Measurements from ENCODE around the gene RAD51B.

Gene RAD51B

DNA sequence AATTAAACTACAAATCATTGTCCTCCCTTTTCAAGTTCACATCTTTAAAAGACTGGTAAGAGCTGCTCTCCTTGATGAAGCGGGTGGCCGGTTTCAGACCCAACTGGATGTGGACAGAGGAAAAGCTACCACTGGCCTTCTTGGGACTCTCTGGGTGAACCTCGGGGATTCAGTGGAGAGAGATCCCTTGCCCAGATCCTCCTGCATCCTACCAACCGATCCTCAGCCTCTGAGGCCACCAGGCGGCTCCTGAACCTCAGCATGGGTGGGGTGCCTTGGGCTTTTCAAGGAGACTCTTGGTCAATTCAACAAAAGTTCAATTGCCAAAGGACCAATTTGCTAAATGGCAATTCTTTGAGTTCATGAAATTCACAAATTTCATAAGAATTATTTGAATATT lies 888.8 kb downstream of the RAD51B start:
- no peak for DNase-seq (ENCODE audit: low read depth)

- no peak for DNase-seq (ENCODE audit: low read depth)
Observed at GRCh38 chr14:68709007-68709406, 889.4 kb downstream of the RAD51B start.

DNA sequence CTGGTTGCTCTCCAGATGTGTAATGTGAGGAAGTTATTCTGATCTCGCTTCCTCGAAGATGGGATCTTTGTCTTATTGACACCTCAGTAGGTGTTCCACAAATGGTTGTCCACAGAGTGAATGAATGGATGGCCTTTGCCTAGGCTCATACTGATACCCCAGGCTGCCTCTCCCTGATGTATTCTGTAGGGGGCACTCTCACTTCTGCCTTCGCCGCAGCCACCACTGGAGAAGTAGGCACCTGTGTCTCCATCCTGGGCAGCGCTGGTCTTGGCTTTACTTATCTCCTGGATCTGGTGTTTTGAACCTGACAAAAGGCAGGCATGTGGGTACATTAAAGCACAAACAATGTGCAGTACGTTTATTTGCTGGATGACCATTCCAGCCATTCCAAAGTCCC lies 891.2 kb downstream of the RAD51B start:
- no peak for DNase-seq (ENCODE audit: low read depth)

DNA sequence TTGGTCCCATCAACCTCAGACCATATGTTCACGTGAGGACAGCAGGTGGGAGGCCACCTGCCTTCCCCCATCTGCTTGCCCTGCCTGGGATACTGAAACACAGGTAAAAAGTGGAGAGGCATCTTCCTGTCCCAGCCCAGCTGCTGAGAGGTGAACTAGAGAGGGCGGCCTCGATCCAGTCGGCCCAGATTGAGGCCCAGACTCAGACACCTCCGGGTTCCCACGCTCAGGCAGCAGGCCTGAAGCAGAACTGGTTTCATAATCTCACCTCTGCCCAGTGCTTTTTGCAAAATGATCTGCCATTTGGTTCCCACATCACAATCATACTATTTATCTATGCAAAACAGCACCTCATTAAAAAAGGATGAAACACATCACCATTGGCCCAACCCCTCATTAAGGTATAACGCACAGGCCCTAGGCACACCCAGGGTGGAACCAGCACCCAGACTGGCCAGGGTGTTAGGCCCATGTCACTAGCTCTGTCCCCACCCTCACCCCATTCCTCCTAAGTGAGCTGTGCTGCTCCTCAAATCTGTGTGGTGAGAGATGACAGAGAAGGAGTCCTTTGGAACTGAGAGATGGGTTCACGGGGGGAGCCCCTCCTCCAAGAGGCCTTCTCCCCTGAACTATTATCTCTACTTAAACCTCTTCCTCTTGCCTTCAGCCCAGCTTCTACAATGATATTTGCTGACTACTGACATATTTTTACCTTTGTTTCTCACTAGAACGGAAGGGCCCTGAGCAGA lies 892.2 kb downstream of the RAD51B start:
- no peak for DNase-seq (ENCODE audit: low read depth)

- no peak for DNase-seq (ENCODE audit: low read depth)
Observed at GRCh38 chr14:68712703-68713370, 893.3 kb downstream of the RAD51B start.

DNA sequence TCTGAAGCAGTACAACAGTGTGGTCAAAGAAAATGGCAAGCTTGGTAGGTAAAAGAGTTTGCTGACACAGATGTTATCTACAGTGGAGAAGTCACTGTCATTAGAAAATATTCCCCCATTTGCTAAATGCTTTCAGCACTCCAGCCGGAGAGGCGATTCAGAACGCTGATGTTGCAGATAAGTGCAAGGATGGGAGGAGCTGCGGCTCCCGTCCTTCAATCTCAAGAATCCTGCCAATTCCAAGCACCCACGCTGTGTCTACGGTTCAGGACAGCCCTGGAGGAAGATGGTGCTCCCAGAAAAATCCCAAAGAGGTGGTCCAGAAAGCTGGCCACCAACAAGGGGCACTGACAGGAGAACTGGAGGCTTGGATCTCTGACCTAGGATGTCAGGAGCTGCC lies 894.2 kb downstream of the RAD51B start:
- no peak for DNase-seq (ENCODE audit: low read depth)

GRCh38 chr14:68714991-68715924 lies 895.7 kb downstream of the RAD51B start:
- no peak for DNase-seq (ENCODE audit: low read depth)

GRCh38 chr14:68716698-68717097 lies 897.1 kb downstream of the RAD51B start:
- DNase-seq (ENCODE audit: low read depth) = no peak

- DNase-seq (ENCODE audit: low read depth) = no peak
Observed at GRCh38 chr14:68718023-68718990, 898.7 kb downstream of the RAD51B start.

- no peak for DNase-seq (ENCODE audit: low read depth)
Observed at GRCh38 chr14:68719634-68720384, 900.2 kb downstream of the RAD51B start.

GRCh38 chr14:68722186-68722585 lies 902.6 kb downstream of the RAD51B start:
- no peak for DNase-seq (ENCODE audit: low read depth)

- DNase-seq (ENCODE audit: low read depth) = no peak
Observed at GRCh38 chr14:68722968-68723566, 903.5 kb downstream of the RAD51B start.

GRCh38 chr14:68723808-68724268 lies 904.3 kb downstream of the RAD51B start:
- no peak for DNase-seq (ENCODE audit: low read depth)

- DNase-seq (ENCODE audit: low read depth) = no peak
Observed at GRCh38 chr14:68724914-68725313, 905.3 kb downstream of the RAD51B start.

GRCh38 chr14:68726093-68726695 lies 906.6 kb downstream of the RAD51B start:
- DNase-seq (ENCODE audit: low read depth) = no peak

GRCh38 chr14:68727315-68728047 lies 907.9 kb downstream of the RAD51B start:
- DNase-seq (ENCODE audit: low read depth) = no peak

- no peak for DNase-seq (ENCODE audit: low read depth)
Observed at GRCh38 chr14:68728342-68729106, 908.9 kb downstream of the RAD51B start.

DNA sequence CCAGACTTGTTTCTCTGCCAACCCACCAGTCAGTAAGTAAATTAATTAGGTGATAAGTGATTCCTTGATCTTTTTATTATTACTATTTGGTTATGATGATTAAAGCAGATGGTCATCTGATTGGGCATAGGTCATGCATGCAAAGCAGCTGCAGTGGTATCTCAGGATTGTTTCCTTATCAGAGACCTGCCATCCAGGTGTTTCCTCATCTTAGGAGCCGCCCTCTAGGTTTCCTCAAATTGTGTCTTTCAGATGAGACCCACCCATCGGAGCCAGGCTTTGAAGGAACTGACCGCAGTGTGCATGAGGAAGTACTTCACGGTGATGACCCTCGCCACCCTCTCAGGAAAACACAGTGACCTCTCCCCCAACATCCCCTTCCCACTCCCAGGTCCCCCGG lies 910.0 kb downstream of the RAD51B start:
- DNase-seq (ENCODE audit: low read depth) = no peak
